Femur (tissue), 1 donor: ENCODE measurements around the gene PRKACA.

Experiments used
- DNase-seq: peaks from one replicate; pipeline ENCODE4 v3.0.0-alpha.2; 2017

The PRKACA gene

DNA sequence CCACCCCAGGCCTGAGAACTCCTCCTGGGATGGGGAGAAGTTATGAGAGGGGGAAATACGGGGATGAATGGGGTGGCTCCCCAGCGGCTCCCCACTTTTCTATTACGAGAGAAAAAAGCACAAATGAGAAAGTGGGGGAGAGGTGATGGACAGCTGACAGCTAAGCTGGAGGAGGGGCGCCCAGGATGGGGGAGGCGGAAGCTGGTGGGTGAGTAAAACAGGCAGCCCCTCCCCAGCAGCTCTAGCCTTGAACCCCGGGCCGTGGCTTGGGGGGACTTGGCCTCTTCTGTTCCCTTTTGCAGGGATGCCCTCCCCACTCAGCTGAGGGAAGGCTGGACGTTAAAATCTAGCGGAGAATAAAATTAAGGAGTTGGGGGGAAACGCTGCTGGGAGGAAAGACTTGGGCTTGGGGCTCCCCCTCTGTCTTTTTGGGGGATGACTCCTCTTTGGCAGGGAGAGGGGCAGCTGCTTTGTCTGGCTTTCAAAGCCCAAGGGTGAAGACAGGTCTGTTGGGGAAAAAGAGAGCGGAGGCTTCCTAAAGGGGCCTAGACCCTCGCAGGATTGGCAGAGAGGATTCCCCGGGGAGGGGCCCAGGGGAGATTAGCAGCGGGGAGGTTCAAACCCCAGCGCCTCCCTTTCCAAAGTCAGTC is 25.6 kb downstream of the PRKACA start:
- DNase-seq, result peak; percentile 58

DNA sequence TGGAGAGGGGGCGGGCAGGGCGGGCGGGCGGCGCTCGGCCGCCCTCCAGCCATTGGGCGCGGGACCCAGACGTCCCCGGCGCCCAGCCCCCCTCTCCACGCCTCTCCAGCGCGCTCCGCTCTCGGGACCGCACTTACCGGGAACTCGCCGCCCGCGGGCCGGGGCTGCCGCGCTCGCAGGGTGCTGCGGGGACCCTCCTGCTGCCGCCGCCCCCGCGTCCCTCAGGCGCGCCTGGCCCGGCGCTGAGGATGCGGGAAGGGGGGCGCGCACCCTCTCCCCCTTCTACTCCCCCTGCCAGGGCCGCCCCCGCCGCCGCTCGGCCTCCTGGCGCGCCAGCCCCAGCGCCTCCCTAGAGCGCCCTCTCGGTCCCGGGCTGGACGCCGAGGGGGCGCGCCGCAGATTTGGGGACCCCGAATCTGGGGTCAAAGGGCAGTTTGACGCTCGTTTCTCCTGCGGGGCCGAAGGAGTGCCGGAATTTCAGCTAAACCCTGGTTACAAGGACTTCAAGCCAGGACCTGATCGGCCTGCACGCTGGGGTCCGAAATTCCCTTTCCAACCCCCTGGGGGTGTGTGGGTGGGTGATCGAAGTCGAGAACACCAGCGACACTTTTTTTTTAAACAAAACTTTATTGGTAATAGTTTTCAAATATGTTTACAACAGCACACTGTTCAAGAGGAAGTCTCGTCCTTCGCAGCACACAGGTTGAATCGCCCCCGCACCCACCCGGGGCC is 26.3 kb downstream of the PRKACA start:
- DNase-seq, result peak; percentile 80

DNA sequence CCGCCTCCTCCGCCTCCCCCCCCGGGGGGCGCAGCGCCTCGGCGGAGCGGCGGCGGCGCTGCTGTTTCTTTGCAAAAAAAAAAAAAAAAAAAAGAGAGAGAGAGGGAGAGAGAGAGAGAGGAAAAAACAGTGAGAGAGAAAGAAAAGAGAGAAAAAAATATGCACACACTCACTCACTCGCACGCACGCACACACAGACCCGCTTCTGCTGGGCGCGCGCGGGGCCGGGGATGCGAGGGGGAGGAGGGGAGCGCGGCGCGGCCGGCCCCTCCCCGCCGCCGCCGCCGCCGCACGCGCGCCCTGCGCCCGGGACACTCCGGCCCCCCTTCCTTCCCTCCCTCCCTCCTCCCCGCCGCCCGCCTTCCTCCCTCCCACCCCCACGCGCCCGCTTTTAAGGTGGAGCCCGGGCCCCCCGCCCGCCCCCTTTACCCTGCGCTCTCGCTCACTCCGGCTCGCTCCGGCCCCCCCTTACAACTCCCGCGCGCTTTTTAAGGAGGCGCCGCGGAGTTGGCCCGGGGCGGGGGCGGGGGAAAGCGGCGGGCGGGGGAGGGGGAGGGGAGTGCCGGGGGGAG is 27.0 kb downstream of the PRKACA start, which contains the start of gene SAMD1:
SAMD1 (minus strand) TSS at position 243 of the 572 bp plus-strand sequence.
- peak; percentile 95 for DNase-seq

DNA sequence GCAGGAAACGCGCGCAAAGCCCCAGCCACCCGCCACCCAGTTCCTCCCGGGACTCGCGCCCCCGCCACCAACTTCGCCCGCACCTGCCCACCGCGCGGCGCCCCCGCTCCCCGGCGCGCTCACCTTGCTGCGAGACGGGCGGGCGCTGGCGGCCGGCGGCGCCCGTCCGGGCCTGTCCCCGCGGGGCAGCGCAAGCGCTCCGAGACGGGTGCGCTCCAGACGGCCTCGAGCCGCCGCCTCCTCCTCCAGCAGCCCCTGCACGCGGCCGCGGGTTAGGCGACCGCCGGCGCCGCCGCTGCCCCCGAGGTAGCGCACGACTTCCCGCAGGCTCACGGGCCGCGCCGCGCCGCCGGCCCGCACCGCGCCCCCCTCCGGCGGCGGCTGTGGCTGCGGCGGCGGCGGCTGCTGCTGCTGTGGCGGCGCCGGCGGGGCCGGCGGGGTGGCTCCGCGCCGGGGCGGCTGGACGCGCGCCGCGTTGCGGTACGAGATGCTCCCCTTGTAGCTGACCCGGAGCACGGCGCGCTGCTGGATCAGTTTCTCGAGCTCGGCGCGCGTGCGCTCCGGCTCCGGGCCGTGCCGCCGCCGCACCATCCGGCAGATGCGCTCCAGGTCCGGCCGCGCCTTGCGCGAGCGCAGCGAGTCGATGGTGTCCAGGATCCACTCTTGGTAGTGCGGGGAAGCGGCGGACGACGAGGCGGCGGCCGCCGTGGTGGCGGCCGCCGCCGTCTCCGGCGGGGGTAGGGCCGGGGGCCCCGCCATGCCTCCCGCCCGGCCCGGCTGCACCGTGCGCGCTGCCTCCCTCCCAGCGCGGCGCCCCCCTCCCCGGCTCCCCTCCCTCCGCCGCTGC is 27.7 kb downstream of the PRKACA start:
- no peak for DNase-seq

DNA sequence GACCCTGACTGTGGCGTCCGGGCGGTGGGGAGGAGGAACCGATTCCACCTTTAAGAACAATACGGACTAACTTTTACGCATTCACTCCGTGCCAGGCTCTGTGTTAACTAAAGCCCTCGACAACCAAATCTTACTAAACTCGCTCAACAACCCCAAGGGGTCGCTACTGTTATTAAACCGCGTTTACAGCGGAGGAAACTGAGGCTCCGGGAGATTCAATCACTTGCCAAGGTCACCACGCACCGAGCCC is 28.2 kb downstream of the PRKACA start:
- DNase-seq, result no peak

DNA sequence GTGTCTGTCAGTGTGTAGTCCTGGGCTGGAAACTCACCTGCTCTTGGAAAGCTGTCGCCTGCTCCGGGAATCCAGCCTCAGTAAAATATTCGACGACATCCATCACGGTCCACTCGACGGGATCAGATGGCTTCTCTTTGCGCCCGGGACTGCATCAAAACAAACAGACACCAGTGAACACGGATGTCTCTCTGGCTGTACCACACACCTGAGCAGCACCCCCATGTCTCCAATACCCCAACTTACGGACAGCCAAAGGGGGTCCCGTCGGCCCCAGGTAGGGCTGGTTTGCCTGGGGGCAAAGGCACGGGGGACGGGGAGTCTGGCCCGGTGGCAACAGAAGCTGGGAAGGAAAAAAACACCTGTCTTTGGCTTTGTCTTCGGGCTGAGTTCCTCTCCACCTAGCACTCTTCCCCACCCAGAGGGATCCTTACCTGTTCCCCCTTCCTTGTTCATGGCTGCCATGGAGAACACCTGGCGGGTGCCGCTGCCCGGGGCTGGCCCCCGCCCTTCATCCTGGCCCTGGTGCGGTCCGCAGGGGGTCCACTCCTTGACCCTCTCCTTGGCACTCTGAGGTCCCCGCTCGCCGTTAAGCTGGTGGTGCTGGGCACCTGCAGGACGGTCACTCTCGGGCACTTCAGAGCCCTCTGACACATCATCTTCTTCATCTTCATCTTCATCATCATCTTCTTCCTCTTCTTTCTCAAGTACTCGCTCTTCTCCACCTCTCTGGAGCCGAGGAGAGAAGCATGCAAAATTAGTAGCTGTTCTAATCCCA is 28.7 kb downstream of the PRKACA start:
- DNase-seq, result no peak

DNA sequence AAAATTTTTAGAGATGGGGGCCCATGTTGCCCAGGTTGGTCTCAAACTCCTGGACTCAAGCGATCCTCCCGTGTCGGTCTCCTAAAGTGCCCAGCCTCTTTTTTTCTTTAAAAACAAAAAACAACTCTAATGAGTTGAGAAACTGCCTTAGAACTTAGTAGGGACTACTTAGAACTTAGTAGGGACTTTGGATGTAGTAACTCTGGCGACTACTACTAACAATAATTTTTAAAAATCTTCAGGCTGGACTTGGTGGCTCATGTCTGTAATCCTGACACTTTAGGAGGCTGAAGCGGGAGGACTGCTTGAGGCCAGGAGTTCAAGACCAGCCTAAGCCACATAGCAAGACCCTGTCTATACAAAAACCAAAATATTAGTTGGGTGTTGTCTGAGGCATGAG is 31.5 kb downstream of the PRKACA start:
- DNase-seq, result no peak

DNA sequence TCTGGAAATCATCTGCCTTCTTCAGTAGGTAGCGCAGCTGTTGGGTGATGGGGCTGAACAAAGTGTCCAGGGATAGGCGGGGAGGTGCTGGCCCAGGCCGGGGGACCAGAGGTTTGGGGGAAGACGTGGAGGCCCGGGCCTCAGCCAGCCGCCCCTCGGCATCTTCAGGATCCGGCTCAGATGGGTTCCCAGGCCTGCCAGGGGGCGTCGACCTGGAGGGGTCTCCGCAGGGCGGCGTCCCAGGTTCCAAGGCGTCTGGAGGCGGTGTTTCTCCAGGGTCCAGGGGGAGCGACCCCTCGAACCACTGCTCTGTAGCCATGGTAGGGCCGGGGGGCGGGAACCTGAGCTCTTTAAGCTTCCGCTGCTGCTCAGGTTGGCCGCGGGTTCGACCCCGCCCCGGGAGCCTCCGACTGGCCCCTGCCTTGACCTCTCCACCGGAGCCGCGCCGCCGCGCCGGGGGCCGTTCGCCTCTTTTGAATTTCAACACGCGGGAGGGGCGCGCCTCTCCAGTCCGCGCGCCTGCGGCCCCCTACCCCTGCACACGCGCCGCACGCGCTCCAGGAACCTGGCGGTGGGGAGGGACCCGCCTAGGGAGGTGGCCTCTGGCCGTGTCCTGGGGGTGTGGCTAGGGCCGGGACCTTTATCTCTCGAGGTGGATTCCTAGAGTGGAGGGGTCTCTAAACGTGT is 32.1 kb downstream of the PRKACA start, which contains the start of gene C19orf67:
C19orf67 (minus strand) TSS at position 475 of the 687 bp plus-strand sequence; CDS start at position 319, 156 bp downstream.
- DNase-seq, result no peak

DNA sequence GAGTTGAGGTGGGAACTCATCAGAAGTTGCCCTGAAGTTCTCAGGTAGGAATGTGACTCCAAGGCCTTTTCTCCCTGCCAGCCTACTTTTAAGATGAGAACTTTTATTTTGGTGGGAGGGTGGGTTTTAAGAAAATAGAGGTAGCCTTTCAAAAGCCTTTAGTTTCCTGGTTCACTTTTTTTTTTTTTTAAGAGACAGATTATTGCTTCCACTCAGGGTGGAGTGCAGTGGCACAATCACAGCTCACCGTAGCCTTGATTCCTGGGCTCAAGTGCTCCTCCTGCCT is 34.9 kb downstream of the PRKACA start:
- no peak for DNase-seq

DNA sequence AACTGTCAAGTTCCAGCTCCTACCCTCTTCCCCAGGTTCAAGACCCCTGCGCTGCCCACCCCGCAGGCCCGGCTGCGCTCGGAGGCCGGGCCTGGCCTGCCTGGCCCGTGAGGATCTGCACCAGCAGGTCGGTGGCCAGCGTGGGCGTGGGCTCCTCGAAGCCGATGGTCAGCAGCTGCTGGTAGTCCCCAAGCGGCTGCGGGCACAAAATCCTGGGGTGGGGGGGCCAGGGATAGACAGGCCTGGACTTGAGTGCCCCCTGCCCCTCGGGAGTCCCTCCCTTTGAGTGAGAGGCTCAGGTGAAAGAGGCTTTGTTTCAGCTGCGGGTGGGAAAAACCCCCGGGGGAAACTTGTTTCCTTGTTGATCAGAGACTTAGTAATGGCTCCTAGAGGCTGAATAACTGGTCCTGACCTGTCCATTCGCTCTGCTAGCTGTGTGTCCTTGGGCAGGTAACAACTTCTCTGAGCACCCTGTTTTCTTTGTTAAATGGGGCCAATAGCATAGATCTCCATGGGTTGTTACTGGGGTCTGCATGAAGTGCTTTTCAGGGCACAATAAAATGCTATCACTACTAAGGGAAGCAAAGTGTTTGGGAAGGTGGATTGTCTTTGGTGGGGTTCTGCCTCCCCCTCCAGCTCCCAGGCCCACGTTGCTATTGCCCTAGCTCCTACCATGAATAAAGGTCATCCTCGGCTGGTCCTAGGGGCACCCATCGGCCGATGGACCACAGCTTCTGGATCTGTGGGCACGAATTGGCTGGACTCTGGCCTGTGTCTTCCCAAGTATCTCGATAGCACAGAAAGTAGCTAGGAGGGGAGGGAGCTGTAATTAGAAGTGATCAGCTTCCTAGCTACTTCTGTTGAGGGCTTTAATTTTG is 35.5 kb downstream of the PRKACA start:
- no peak for DNase-seq

DNA sequence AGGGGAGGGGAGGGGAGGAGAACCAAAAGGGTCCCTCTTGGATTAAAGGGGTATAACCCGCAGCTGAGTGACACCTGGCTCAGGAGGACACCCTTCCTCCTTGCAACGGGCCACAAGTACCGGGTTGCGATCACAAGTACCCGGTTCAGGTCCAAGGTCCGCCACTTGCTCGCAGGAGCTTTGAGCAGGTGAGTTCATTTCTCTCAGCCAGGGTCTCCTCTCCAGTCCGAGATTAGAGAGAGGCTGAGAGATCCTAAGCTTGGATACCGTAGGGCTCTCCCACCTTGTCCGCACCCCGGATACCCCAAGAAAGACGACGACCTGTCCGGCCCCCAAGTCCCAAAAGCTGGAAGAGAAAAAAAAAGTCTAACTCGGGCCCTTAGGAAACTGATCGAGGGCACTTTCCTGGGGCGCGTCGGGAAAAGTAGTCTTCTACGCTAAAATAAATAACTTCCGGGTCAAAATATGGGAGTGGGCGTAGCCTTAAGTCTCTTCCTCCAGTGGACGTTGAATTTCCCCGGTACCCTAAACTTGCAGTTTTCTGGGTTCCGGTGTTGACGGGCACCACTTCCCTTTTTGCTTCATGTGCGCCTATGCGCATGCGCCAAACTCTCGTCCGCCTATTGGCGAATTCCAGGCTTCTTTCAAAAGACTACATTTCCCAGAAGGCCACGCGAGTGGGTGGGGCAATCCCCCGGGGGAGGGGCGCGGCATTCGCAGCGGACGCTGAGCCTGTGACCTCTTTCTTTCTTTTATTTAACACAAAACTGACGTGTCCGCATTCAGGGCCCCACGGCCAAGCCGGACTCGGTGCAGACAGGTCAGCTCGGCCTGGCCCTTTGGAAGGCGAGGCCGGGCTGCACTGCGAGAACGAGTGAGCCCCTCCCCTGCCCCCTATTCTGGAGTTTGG is 36.4 kb downstream of the PRKACA start:
- peak; percentile 100 for DNase-seq

DNA sequence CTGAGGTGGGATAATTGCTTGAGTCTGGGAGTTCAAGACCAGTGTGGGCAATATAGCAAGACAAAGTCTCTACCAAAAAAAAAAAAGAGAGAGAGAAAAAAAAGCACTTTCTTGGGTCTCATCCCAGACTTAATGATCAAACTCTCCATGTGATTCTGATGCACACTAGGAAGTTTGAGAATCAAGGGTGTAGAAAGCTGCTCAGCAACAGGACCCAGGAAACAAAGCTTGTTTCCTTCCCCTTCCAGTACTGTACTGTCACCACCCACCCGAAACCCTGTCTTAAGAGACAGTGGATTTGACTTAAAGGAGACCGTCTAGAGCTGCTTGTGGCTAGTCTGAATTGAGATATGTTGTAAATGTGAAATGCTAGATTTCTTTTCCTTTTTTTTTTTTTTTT is 39.2 kb downstream of the PRKACA start:
- DNase-seq, result no peak

DNA sequence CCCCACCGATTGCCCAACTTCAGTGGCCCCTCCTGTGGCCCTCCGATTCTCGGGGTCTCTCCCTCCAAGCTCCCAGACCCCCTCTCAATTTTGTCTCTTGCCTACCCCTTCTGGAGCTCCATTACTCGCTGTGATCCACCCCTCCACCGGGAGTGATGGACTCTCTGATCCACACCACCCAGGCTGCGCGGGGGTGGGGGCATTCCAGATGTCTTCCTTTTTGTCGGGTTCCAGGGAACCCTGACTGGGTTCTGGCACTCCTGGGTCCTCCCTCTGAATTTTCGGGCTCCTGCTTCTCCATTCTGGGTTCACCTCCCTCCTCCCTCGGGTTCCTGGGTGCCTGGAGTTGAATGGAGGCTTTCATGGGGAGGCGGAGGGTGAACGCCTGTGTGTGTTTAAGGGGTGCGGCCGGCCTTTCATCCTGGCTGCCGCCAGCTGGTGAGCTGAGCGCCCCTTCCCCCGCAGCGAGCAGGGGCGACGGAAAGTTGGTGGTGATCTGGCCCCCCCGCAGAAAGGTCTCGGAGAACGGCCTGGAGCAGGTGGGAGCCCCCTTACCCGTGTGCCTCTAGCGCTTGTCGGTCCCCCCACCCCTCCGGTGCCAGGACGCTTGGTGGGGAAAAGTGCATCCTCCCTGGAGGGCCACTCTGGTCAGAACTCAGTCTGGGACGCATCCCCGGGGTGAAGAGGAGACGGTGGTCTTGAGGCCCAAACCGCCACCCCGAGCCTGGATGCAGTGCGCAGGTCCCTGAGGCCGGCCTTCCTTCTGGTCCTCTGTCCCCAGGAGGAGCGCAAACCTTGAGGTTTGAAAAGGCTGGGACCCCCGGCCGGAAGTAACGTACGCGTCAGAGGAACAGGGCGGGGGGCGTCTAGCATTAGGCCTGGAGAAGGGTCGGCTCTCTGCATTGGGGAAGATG is 43.4 kb downstream of the PRKACA start:
- no peak for DNase-seq

DNA sequence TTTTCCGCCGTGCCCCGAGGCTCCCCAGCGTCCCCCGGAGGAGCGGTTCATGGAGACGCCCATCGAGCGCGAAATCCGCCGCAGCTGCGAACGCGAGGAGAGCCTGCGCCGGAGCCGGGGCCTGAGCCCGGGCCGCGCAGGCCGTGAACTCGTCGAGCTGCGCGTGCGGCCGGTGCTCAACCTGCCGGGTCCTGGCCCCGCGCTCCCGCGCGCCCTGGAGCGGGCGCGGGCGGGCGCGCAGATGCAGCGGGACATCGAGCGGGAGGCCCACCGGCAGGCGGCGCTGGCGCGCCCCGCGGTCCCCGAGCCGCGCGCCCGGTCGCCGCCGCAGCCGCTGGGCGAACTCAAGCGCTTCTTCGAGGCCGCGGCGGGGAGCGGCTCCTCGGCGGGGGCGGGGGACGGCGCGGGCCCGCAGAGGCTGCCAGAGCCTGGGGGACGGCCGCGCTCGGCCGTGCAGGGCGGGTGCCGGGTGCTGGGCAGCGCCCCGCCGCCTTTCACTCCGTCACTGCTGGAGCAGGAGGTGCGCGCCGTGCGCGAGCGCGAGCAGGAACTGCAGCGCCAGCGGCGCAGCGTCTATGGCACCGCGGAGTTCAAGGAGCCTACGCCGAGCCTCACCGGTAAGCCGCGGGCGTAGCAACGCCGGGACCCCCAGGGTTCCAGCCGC is 44.2 kb downstream of the PRKACA start:
- peak; percentile 80 for DNase-seq

DNA sequence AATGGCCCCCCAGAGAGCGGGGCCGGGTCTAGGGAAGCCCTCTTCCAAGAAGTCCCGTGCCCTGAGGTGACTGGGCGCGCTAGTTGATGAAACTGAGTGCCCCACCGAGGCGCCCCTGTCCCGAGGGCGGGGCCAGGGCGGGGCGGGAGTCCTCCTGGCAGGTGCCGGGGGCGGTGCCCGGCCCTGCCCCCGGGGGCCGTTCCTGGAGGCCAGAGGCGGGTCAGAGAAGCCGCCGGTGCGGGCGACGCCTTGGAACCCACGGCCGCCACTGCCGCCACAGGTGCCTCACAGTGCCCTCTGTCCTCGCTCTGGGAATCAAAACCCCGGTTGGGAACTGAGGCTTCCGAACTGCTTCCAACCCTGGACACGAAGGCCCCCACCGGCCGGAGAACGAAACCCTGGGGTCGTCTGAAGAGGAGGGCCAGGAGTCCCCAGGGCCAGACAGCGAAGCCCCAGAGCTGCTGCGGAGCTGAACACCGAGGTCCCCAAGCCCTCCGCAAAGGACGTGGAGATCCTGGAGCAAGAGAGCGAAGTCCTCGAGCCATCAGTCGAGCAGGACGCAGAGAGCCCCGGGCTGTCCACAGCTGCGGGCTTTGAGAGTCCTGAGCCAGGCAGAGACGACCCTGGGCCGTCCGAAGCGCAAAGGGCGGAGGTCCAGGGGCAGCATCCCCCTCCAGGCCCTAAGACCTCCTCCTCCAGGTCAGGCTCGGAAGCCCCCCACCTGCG is 44.9 kb downstream of the PRKACA start, which contains the start of gene MISP3:
MISP3 (plus strand) TSS at position 252 of the 726 bp plus-strand sequence. CDS start 524 bp downstream, outside the sequence.
- no peak for DNase-seq

DNA sequence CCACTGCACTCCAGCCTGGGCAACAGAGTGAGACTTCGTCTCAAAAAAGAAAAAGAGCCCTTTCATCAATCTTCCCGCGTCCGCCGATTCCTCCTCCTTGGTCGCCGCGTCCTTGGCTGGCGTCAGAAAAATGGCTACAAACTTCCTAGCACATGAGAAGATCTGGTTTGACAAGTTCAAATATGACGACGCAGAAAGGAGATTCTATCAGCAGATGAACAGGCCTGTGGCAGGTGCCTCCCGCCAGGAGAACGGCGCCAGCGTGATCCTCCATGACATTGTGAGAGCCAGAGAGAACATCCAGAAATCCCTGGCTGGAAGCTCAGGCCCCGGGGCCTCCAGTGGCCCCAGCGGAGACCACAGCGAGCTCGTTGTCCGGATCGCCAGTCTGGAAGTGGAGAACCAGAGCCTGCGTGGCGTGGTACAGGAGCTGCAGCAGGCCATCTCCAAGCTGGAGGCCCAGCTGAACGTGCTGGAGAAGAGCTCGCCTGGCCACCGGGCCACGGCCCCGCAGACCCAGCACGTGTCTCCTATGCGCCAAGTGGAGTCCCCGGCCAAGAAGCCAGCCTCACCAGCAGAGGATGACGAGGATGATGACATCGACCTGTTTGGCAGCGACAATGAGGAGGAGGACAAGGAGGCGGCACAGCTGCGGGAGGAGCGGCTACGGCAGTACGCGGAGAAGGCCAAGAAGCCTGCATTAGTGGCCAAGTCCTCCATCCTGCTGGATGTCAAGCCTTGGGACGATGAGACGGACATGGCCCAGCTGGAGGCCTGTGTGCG is 47.1 kb downstream of the PRKACA start:
- DNase-seq, result no peak

DNA sequence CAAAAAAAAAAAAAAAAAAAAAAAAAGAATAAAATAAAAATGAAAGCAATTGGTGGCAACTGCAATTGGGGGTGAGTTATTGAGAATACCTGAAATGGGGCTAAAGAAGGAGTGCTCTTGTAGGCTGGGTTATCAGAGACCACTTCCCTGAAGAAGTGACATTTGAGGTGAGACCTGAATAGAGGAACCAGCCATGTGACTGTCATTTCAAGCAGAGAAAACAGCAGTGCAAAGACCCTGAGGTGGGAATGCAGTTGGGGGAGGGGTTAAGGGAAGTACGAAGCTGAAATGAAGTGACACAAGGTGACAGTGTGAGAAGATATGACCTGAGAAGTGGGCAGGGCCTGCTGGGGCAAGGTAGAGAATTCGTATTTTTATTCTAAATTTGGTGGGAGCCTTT is 51.4 kb downstream of the PRKACA start:
- no peak for DNase-seq
